HG02759 (cell line): ENCODE measurements around the gene CBFA2T3.
A peak's percentile ranks its signal among the peaks of the same experiment; 100 is the strongest.

ENCODE experiments used
- ATAC-seq: cut with Tn5 transposase; IDR thresholded peaks from one replicate; pipeline ENCODE4 v1.9.1; 2021; ENCODE audit warnings: mild to moderate bottlenecking, moderate library complexity; ENCODE audit not compliant: unreplicated experiment

Gene CBFA2T3

DNA sequence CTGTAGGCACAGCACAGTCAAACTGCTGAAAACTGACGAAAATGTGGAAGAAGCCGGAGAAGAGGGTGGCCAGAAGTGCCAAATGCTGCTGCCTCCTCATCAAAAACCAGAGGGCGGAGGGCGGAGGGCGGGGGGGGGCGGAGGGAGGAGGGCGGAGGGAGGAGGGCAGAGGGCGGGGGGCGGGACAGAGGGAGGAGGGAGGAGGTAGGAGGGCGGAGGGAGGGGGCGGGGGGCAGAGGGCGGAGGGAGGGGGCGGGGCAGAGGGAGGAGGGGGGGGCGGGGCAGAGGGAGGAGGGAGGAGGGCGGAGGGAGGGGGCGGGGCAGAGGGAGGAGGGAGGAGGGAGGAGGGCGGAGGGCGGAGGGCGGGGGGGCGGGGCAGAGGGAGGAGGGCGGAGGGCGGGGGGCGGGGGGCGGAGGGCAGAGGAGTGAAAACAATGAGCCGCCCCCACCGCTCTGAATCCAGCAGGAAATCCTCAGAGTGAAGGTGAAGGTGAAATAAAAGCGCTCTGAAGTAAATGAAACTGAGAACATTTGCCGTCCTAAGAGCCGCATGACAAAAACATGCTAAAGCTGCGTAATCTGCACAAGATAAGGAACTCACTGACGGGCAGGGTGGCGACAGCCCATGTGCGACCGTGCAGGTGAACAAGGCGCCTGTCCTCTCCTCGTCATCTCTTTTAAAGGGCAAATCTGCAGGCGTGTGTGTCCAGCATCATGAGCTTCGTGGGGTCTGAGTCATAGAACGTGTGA, 22.6 kb upstream of the CBFA2T3 start:
- no peak for ATAC-seq

DNA sequence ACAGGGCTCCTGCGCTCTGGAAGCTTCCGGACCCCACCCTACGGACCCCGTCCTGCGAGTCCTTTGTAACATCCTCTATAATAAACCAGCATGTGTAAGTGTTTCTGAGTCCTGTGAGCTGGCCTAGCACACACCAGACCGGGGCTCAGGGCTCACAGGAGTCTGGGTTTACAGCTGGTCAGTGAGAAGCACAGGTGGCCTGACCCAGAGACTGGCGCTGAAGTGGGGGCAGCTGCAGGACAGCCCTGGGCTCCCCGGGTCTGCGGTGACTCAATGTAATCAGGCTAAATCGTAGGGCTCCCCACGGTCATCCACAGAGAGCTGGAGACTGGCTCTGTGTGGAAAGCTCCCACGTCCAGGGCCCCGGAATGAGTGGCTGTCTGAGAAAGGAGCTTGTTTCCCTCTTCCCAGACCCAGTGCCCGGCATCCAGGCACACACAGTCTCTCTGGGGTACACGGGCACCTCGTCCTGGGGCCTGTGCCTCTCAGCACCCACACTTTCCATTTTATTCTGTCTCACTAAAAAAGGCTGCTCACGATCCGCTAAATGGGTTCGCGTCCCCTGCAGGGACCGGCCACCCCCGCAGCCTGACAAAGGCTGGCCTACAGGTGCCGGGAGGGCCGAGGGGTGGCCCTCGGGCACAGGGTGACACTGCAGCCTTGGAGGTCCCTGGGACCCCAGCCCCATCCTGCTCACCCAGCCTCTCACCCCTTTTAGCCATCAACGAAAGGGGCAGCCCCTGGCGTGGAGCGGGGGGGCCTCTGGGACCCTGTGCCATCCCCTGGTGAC, 18.9 kb upstream of the CBFA2T3 start:
- ATAC-seq: no peak

DNA sequence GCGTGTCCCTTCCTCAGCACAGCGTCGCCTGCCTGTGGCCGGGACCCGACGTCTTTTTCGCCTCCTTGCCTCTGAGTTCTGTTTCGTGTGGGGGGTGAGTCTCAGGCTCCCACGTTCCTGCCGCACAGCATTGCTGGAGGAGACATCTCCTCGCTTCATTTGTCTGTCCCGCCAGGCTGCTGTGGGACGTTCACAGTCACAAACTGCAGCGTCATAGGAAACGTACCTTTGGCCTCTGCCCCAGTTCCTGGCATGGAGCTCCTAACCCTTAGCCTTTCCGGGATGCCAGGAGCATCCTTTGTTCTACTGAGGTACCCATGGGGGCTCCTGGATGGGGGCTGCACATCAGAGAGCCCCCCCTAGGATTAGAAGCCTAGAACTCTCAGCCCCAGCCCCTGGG, 18.2 kb upstream of the CBFA2T3 start:
- ATAC-seq: no peak

DNA sequence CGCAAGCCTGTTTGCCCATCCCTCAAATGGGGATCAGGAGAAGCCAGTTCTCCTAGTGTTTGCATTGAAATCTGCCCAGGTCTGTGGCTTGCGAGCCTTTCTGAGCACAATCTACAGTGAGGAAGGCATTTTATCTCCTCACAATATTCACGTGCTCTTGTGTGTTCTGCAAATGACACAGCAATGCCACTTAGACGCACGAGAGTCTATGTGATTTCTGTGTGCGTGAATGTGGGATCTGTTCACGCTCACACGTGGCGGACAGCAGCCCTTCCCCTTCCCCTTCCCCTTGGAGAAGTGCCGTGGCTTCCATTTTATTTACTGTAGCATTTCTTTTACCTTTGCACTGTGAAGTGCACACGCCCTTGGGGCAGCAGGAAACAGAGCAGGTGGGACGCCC, 17.7 kb upstream of the CBFA2T3 start:
- no peak for ATAC-seq

DNA sequence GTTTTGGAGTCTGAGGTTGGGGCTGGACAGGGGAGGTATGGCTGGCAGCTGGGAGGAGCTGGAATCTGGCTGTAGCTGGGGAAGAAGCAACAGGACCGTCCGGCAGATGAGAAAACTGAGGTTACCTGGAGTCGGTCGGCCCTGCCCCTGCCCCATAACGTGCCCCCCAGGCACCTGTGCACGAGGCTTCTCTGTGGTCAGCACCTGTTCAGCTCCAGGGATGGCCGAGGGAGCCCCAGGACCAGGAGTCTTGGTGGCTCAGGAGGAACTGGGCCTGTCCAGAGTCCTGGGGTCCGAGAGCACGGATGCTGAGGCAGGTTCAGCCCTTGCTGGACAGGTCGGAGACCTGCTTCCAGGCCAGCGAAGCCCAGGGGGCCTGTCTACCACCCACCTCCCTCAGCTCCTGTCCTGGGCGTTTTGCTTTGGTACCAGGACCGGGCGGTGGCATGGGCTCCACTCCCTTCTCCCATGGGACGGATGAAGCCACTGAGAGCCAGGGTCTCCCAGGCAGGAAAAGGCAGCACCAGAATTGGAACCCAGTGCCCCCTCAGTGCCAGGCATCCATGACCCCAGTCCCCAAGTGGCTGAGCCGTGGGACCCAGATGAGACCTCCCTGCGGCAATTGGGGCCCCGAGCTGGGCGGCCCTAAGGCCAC, 17.1 kb upstream of the CBFA2T3 start:
- no peak for ATAC-seq

DNA sequence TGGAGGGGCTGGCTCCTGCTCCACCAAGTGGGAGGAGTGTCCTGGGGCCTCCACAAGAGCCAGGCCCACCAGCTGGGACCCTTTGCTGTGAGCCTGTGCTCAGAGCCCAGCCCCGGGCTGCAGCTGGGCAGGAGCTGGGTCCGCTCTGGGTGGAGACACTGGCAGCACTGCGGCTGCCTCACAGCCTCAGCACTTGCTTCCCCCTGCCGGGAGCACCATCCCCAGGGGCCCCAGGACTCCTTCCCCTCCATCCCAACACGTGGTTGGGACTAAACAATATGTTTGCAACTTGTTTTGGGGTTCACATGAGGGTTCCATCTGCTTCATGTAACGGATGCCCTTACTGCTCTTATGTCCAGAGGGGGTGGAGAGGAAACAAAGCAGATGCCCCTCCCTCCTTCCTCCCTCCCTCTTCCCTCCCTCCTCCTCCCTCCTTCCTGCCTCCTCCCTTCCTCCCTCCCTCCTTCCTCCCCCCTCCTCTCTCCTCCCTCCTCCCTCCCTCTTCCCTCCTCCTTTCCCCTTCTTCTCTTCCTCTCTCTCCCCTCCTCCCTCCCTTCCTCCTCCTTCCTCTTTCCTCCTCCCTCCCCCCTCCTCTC, 16.3 kb upstream of the CBFA2T3 start:
- ATAC-seq: no peak

DNA sequence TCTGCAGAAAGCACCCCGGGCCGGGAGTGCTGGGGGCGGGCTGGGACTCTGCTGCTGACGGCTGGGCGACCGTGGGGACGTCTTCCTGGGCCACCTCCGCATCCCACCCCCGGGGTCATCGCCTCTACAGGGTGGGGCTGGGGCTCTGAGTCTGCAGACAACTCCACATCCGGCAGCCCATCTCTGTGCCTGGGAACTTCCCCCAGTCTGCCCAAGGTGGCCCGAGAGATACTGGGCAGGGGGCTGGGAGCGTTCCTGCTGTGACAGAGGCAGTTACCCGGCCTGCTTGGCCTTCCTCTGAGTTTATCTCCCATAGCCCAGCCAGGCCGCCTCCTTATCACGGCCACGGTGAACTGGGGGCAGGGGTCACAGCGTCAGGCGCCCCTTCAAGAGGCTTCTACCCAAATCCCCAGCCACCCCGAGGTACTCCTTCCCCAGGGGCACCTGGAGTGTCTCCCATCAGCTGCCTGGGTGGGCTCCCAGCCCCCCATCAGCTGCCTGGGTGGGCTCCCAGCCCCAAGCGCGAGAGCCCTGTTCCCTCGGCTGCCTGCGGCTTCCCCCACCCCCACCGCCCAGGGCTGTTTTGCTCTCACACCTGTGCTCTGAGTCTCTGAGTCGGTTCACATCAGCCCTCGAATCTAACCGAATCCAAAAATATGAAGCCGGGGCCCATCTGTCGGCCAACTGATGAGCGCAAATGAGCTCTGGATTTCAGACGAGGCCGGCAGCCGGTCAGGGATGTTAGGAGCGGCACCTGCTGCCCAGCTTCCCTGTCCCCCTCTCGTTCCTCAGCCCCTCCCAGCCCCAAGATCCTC, 15.6 kb upstream of the CBFA2T3 start:
- ATAC-seq: no peak

DNA sequence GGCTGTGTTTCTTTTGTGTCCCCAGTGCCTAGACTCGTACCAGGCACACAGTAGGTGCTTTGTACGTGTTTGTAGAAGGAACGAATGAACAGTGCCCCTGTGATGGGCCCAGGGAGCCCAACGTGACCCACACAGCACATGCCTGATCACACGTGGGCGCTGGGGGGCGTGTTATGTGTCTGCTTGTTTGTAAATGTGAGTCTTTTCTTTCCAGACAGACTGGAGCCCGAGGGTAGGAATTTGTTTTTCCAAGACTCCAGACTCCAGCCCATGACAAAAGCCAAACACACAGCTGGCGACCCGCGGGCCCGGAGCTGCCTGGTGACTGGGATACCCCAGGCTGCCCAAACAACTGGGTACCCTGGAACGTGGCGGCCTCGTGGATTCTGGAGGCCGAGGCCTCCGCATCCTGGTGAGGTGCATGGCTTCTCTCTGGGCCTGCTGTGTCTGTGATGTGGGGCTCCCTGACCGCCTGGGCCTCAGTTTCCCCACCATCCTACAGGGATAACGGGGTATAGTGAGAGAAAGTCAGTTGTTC, 14.9 kb upstream of the CBFA2T3 start:
- ATAC-seq: no peak

DNA sequence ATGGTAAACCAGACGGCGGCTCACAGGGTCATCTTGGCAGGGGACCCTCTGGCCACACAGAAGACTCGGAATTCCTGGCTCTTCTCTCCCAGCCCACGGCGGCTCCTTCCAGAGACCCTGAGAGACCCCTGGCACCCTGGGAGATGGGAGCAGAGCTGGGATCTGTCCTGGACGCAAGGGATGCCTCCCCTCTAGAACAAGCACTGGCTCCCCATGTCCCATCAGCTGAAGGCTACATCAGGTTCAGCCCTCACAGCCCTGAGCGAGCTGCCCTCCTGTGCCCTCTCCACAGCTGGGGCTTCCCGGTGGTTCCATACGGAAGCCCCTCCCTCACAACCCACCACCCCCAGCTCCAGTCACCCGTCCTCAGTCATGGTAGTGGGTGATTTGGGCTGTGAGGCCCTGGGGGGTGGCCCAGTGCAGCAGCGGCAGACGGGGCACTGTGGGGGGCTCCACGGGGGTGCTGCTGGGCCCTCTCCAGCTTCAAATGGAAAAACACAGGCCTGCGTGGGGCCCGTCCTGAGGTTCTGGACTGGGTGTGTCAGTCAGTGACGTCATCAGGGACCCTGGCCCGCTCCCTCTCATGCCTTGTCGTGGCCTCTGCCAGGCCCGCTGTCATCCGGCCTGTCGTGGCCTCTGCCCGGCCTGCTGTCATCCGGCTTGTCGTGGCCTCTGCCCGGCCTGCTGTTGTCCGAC, 13.0 kb upstream of the CBFA2T3 start:
- no peak for ATAC-seq

DNA sequence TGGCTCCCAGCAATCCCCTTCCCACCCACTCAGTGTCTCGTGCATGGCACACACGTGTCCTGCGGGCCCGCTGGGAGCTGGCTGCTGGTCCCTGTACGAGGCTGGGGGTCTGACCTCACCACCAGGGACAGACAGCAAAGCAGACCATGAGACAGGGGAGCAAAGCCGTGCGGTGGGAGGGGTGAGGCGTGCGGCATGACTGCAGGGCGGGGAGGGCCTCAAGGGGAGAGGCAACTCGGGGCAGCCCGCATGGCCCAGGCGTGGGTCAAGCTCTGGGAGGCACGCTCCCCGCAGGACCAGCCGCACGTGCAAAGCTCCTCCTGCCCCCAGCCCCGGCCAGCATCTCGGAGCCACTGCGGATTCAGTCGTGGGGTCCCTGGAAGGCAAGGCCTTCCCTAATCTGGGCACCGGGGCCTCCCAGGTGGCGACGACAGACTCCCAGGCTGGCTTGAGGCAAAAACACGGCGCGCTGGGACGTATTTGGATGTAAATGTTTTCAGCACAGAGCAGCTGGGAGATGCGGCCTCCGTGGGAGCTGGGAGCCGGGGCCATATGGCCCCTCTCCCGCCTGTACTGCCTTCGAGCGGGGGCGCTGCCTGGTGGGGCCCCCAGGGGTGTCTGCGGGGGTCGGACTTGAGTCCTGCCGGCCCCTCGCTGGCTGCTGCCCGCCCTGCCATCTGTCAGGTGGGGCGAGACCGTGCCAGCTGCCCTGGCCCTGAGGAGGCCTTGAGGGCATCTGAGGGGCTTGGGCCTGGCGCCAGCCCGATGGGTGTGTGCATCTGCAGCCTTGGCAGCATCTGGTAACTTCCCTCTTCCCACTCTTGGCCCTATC, 12.2 kb upstream of the CBFA2T3 start:
- ATAC-seq: no peak

DNA sequence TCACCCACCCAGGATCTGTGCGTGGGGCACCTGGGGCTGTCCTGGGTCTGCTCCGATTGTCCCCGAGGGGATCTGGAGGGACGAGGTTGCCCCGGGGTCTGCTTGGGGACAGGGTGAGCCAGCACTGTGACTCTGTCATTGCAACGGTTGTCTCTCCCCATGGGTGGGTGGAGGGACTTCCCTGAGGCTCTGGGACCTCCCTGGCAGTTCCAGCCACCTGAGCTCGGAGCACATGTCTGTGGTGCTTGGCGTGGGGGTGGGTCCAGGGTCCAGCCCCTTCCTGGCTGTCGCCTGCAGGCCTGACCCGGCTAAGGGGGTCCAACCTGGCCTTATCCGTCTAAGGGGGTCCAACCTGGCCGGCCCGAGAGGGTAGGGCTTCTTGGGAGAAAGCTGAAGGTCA, 8.5 kb upstream of the CBFA2T3 start:
- ATAC-seq: no peak

DNA sequence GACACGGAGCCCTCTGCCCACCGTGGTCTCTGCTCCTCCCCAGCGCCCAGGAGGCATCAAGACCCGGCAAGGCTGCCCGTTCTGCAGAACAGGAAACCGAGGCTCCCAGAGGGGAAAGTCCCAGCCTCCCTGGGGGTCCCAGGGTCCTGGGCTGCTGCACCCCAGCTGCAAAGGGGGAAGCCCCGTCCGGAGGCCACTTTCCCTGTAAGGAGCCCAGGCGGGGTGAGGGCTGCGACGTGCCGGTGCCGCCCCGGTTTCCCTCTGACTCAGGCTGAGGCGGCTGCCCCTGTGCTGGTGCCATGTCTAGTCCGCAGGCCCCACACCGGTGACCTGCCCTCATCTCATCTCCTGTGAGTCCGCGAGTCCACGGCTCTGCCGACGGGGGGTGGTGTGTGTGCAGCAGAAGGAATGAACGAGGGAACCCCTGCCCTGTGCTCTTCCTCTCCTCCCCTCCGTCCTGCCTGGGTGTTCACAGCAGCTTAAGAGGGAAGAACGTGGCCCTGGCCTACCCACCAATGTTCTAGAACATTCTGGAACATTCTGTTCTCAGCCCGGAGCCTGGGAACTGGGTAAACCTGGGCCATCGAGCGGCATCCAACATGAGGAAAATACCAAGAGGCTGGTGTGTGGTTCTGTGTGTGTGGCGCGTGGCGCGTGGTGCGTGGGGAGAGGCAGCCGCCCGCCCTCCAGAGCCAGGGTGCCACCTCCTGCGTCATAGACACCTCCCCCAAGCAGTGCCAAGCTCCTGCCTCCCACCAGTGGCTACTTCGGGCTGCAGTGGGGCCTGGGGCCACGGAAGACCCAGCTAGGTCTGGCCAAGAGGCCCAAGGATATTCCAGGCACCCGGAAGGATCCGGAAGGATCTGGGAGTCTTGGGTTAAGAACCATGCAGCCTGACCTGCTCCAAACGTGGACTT, 7.0 kb upstream of the CBFA2T3 start:
- ATAC-seq: peak; percentile 42

DNA sequence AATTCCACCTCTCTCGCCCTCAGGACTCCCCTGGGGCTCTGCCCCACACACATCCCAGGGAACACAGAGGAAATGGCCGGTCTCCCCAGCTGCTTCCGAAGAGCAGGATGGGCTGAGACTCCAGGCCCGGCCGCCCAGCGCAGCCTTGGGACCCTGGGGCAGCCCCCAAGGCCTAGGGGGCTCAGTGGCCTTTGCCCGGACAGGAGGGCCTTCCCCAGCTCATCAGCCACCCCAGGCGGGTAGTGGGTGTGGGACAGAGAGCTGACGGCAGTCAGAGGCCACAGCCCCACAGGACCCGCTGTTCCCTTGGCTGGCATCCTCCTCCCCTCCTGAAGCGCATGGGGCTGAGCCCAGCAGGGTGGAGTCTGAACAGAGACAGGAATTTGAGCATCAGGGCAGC, 6.2 kb upstream of the CBFA2T3 start:
- ATAC-seq: no peak

DNA sequence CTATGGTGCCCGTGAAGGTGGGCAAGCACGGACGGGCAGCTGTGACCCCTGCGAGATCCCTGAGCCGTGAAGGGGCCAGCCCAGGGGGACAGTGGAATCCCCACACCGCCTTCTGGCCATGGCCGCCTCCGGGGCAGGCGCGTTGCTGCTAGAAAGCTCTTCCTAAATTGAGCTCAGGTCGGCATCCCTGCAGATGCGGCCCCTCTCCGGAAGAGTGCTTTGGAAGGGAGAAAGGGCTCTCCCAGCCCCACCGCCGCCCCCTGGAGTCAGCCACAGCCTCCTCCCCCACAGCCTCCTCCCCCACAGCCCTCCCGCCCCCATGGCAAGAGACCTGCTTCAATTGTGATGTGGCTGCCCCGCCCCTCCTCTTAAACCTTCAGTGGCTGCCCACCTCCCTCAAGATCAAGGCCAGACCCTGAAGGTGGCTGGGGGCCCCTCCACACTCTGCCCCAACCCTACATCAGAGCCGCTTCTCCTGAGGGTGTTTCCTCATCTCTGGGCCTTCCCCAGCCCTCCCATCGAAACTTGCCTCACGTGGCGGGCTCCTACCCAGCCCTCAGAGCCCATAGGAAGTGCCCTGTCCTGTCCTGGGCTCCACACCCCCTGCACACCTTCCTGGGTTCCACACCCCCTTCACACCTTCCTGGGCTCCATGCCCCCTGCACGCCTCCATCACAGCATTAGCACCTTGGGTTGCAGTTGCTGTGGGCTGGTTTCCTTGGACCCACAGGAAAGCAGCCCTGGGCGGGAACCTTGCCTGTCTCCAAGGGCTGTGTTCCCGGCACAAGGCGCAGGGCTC, 5.5 kb upstream of the CBFA2T3 start:
- ATAC-seq: no peak

DNA sequence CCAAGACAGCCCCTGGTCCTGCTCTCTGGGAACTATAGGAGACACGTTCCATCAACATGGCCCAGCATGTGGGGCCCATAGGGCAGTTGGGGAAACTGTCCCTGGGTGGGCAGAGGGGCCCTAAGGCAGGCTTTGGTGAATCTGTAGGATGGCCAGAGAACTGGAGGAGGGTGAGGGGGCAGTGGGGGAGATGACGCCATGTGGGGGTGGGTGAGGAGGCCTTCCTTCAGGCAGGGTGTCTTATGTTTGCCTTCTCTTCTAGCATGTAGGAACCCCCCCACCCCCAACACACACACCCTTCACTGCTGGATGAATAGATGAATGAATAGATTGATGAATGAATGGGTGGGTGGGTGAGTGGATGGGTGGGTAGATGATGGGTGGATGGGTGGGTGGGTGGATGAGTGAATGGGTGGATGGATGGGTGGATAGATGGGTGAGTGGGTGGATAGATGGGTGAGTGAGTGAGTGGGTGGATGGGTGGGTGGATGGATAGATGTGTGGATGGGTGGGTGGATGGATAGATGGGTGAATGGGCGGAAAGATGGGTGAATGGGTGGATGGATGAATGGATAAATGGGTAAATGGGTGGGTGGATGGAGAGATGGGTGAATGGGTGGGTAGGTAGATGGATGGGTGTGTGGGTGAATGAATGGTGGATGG, 2.5 kb upstream of the CBFA2T3 start:
- ATAC-seq: no peak

DNA sequence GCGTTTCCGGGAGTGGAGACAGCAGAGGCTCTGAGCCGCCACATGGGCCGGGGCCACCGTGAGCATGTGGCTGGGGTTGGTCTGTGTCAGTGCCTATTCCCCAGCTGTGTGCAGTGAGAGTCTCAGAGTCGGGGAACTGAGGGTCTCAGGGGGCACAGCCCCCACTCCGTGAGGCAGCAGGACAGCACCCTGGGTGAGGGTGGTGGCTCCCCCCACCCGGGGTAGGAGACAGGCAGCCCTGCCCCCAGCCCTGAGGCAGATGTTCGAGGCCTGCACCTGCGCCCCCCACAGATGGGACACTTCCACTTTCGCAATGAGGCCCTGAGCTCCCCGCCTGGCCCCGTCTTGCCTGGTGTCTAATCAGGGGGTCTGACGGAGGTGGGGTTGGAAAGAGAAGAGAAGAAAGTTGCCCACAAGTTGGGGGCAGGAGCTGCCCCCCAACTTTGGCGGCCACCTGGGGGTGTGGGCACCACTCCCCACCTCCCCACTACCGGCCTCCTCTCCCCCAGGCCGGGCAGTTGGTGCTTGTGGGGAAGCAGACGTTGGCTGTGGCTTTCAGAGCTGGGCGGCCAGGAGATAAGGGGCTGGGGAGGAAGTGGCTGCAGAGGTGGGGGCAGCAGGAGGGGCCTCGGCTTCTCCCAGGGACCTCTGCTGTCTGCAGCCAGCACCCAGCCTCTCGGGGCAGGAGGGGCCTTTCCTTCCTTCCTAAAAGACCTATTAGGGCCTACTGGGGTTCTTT, 1.8 kb upstream of the CBFA2T3 start:
- peak; percentile 48 for ATAC-seq
